Measurements from ENCODE around the gene C11orf65.
A peak's percentile ranks its signal among the peaks of the same experiment; 100 is the strongest.
"Not testable (repeated sequence)": the region's sequence is repeated elsewhere in the genome, so short reads cannot be mapped to it uniquely, and the experiment has no call there.

The C11orf65 gene

GRCh38 chr11:108468478-108468864 is 1.1 kb upstream of the C11orf65 start:
- no peak for DNase-seq

GRCh38 chr11:108466405-108466804 is 924 bp downstream of the C11orf65 start:
- no peak for DNase-seq

- DNase-seq: no peak
Measured at GRCh38 chr11:108453207-108453835, 14.0 kb downstream of the C11orf65 start.

- not testable (repeated sequence) for DNase-seq
Measured at GRCh38 chr11:108441445-108441844, 25.9 kb downstream of the C11orf65 start.

- DNase-seq: no peak
Measured at GRCh38 chr11:108436594-108436993, 30.7 kb downstream of the C11orf65 start.

GRCh38 chr11:108435066-108435465 is 32.3 kb downstream of the C11orf65 start:
- no peak for DNase-seq

GRCh38 chr11:108432783-108433182 is 34.5 kb downstream of the C11orf65 start:
- DNase-seq: no peak

- no peak for DNase-seq
Measured at GRCh38 chr11:108431997-108432396, 35.3 kb downstream of the C11orf65 start.

GRCh38 chr11:108431370-108431769 is 36.0 kb downstream of the C11orf65 start:
- DNase-seq: no peak

GRCh38 chr11:108417551-108417950 is 49.8 kb downstream of the C11orf65 start:
- DNase-seq: peak; percentile 38

GRCh38 chr11:108414958-108415357 is 52.4 kb downstream of the C11orf65 start:
- no peak for DNase-seq

- no peak for DNase-seq
Measured at GRCh38 chr11:108405706-108406105, 61.6 kb downstream of the C11orf65 start.

- DNase-seq: no peak
Measured at GRCh38 chr11:108403052-108403451, 64.3 kb downstream of the C11orf65 start.

GRCh38 chr11:108402241-108402640 is 65.1 kb downstream of the C11orf65 start:
- no peak for DNase-seq

- no peak for DNase-seq
Measured at GRCh38 chr11:108398439-108398838, 68.9 kb downstream of the C11orf65 start.

- not testable (repeated sequence) for DNase-seq
Measured at GRCh38 chr11:108396672-108397071, 70.7 kb downstream of the C11orf65 start.

- no peak for DNase-seq
Measured at GRCh38 chr11:108394744-108395284, 72.5 kb downstream of the C11orf65 start.

- DNase-seq: no peak
Measured at GRCh38 chr11:108393046-108393445, 74.3 kb downstream of the C11orf65 start.

- no peak for DNase-seq
Measured at GRCh38 chr11:108392353-108392752, 75.0 kb downstream of the C11orf65 start.

GRCh38 chr11:108388576-108388975 is 78.8 kb downstream of the C11orf65 start:
- no peak for DNase-seq

GRCh38 chr11:108373505-108373904 is 93.8 kb downstream of the C11orf65 start:
- DNase-seq: not testable (repeated sequence)

GRCh38 chr11:108370990-108371389 is 96.3 kb downstream of the C11orf65 start:
- no peak for DNase-seq

GRCh38 chr11:108370315-108370714 is 97.0 kb downstream of the C11orf65 start:
- DNase-seq: no peak

- DNase-seq: no peak
Measured at GRCh38 chr11:108369064-108369463, 98.3 kb downstream of the C11orf65 start.

GRCh38 chr11:108368134-108368533 is 99.2 kb downstream of the C11orf65 start:
- DNase-seq: no peak

Measured in activated T-cell treated with anti-CD3 and anti-CD28 coated beads, Interleukin-2, amount 50 U/mL, for 1 hour (primary cell).